ENCODE measurements around the gene NOL4L.
A peak's percentile ranks its signal among the peaks of the same experiment; 100 is the strongest.

NOL4L gene

GRCh38 chr20:32576560-32576959, 8.6 kb downstream of the NOL4L start:
- no peak for DNase-seq (ENCODE audit: low read depth, low spot score)

DNA sequence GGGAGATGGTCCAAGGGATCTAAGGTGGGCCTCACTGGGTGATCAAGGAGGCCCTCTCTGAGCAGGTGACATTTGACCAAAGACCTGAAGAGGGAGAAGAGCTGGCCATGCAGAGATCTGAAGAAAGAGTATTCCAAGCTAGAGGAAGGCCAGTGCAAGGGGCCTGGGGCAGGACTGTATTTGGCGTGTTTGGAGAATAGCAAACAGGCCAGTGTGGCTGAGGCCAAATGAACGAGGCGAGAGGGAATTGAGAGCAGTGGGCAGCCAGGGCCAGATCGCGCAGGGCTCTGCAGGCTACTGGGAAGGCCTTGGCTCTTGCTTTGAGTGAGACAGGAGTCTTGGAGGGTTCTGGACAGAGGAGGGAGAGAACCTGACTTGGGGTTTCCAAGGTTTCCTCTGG, 9.3 kb downstream of the NOL4L start:
- no peak for DNase-seq (ENCODE audit: low read depth, low spot score)

GRCh38 chr20:32575227-32575581, 9.9 kb downstream of the NOL4L start:
- no peak for DNase-seq (ENCODE audit: low read depth, low spot score)

GRCh38 chr20:32574296-32575226, 10.6 kb downstream of the NOL4L start:
- no peak for DNase-seq (ENCODE audit: low read depth, low spot score)

DNA sequence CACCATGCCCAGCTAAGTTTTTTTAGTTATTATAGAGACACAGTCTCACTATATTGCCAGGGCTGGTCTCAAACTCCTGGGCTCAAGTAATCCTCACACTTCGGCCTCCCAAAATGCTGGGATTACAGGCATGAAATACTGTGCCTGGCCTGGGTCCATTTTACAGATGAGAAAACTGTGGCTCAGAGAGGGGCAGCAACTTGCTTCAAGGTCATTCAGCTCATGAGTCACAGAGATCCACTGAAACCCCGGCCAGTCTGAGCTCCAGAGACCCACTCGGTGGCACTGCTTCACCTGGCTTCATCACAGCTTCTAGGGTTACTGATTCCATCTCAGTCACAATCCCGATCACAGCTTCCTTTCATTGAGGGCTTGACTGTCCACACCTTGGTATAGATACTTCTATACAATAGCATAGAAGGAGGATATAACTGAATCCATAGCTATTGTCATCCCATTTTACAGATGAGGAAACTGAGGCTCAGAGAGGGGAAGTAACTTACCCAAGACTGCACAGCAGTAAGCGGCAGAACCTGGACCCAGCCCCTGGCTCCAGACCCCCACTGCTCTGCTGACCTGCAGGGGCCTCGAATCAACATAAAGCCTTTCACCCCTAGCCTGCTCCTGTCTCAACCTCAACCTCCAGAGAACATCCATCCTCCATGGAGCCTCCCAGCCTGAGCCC, 11.8 kb downstream of the NOL4L start:
- DNase-seq (ENCODE audit: low read depth, low spot score) = no peak

- no peak for DNase-seq (ENCODE audit: low read depth, low spot score)
Observed at GRCh38 chr20:32572271-32572968, 12.7 kb downstream of the NOL4L start.

GRCh38 chr20:32571566-32571965, 13.6 kb downstream of the NOL4L start:
- no peak for DNase-seq (ENCODE audit: low read depth, low spot score)

- DNase-seq (ENCODE audit: low read depth, low spot score) = no peak
Observed at GRCh38 chr20:32570401-32571190, 14.5 kb downstream of the NOL4L start.

- DNase-seq (ENCODE audit: low read depth, low spot score) = no peak
Observed at GRCh38 chr20:32569380-32570305, 15.5 kb downstream of the NOL4L start.

GRCh38 chr20:32569018-32569379, 16.1 kb downstream of the NOL4L start:
- no peak for DNase-seq (ENCODE audit: low read depth, low spot score)

- no peak for DNase-seq (ENCODE audit: low read depth, low spot score)
Observed at GRCh38 chr20:32567384-32568178, 17.6 kb downstream of the NOL4L start.

GRCh38 chr20:32566379-32567374, 18.5 kb downstream of the NOL4L start:
- DNase-seq (ENCODE audit: low read depth, low spot score) = no peak

DNA sequence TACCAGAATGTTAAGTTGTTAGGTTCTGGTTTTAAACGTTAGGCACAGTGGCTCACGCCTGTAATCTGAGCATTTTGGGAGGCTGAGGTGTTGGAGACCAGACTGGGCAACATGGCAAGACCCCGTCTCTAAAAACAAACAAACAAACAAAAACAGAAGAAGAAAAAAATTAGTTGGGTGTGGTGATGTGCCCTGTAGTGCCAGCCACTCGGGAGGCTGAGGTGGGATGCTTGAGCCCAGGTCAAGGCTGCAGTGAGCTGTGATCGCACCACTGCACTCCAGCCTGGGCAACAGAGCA, 19.4 kb downstream of the NOL4L start:
- DNase-seq (ENCODE audit: low read depth, low spot score) = no peak

DNA sequence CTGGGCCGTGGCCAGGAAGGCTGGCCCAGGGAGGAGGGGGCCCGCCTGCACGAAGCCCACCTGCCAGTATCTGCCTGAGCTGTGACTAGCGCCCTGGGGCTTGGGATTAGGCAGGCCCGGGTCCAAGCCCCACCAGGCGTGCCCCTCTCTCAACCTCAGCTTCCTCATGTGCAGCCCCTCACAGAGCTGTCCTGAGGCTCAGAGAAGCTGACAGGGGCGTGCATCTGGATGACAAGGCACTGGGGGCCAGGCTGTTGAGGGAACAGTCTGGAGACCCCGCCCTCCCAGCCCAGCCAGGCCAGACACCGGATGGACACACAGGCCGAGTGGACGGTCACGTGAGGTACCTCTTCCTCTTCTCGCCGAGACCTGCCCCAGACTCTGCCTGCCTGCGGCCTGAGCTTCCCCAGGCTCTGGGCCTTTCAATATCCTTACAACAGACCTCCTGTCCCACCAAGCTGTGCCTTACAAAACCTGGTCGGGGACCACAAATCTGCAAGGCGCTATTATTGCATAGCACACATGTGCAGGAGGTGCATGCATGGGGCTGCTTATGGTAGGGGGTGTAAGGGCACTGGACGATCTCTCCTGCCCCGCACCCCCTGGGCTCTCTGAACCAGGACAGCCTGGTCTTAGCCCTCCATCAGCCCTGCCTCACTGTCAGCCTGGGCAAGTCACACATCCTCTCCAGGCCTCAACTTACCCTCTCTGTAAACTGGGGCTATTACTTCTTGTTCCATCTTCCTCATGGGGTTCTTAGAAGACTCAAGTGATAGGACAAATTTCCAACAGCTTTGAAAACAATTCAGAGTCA, 20.0 kb downstream of the NOL4L start:
- no peak for DNase-seq (ENCODE audit: low read depth, low spot score)

DNA sequence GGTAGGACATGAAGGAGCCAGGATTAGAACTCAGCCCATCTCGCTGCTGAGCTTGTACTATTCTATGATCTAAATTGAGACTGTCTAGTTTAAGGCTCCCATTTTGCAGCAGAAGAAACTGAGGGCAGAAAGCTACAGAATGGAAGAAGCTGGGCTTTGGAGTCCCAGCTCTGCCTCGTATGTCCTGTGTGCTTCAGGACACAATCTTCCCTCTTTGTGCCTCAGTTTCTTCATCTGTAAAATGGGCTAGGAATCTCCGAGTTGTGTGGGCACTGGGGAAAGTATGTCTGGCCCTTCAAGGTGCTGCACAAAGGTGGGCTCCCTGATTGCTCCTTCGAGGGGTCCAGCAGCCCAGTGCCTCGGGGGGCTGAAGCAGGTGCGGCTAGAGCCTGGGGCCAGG, 20.7 kb downstream of the NOL4L start:
- DNase-seq (ENCODE audit: low read depth, low spot score) = no peak

DNA sequence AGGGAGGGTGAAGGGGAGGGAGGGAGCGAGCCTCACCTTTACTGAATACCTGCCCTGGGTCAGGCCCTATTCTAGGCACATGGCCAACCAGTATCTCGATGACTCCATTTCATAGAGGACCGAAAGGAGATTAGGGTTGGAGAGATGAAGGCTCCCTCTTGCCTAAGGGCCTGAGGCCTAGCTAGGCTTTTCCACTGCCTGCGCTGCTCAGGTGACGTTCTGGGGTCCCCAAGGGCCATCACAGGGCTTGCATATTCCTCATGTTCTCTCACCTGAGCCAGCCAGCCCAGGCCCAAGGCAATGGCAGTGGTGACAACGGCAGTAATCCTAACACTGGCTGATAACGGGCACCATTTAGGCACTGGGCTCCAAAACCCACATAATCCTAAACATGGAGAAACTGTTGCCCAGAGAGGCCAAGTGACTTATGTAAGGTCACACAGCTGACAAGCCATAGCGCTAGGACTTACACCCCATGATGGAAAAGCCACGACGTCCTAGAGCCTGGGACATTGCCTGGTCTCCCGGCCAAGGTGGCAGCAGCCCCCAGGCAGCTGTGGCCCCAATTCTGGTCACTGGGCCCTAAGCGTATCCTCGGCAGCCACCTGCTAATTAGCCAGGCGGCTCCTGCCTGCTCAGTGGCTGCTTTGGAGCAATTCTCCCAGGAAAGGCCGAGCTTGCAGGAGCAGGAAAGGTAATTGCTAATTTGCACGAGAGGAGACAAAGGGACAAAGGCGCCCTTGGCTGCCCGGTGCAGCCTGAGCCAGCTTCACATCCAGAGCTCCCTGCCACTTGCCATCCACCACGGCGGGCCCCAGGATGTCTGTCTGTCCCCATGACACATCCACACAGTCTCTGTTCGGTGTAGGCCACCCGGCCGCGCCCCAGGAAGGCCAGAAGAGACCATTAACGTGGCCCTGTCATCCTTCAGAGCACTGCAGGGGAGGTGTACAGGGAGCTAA, 21.5 kb downstream of the NOL4L start:
- no peak for DNase-seq (ENCODE audit: low read depth, low spot score)

DNA sequence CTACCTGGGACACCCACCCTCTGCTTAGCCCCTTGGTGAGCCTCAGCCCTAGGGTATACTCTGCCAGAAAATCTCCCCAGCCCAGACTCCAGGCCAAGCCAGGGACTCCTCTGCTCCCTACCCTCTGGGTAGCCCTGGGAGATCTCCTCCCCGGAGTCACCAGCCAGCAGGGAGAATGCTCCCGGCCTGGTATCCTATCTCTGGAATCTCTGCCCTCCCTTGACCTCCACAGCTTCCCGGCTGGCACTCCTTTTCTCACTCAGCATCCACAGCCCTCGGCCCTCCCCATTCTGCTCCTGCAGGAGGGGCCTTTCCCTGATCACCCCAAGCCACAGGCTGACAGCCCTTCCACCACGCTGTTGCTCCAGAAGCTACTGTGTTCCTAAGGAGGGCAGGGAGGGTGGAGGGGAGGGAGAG, 22.6 kb downstream of the NOL4L start:
- DNase-seq (ENCODE audit: low read depth, low spot score) = peak; percentile 45
